HG02884 (cell line): ENCODE results near the gene CRYBB3.
"Not testable (repeated sequence)": the region's sequence is repeated elsewhere in the genome, so short reads cannot be mapped to it uniquely, and the experiment has no call there.

Experiments used
- ATAC-seq: cut with Tn5 transposase; IDR thresholded peaks from one replicate; pipeline ENCODE4 v1.9.1; 2021; ENCODE audit warnings: mild to moderate bottlenecking, moderate library complexity; ENCODE audit not compliant: unreplicated experiment

The CRYBB3 gene

DNA sequence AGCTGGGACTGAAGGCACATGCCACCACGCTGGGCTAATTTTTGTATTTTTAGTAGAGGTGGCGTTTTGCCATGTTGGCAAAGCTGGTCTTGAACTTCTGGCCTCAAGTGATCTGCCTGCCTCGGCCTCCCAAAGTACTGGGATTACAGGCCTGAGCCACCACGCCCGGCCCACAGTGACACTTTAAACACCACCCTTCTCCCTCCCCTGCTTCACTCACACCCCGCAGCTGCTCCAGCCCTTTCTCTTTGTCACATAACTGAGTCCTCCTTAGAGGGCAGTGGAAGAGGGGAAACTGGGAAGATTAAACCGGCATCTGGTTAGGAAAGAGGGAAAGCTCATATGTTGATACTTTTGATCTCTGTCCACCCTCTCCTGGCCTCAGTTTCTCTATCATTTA lies 4.9 kb downstream of the CRYBB3 start:
- not testable (repeated sequence) for ATAC-seq

DNA sequence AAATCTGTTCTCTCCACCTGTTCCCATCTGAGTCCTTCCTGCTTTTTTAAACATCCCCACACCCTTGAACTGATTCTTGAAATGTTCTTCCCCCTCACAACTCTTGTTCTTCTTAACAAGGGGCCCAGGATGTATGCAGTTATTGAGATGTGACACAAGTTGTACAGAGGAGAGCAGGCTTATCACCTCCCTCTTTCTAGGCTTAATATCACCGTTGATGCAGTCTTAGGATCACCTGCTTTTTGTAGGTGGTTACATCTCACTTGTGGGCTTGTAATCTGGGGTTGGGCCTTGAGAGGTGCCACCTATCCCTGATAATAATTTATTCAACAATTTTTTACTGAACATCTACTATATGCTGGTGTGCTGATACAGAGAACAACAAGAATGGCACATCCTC lies 6.2 kb downstream of the CRYBB3 start:
- ATAC-seq = no peak

DNA sequence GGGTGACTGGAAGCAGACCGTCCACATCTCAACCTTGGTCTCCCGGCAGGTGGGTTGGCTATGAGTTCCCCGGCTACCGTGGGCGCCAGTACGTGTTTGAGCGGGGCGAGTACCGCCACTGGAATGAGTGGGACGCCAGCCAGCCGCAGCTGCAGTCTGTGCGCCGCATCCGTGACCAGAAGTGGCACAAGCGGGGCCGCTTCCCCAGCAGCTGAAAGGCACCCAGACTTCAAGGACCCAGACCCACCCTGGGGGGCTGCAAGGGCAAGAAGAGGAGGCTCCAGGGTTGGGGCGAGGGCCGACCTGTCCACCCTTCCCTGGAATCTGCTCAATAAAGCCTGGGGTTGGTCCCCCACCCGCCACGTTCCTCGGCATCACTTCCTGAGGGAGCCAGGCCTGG lies 7.3 kb downstream of the CRYBB3 start:
- ATAC-seq = no peak

DNA sequence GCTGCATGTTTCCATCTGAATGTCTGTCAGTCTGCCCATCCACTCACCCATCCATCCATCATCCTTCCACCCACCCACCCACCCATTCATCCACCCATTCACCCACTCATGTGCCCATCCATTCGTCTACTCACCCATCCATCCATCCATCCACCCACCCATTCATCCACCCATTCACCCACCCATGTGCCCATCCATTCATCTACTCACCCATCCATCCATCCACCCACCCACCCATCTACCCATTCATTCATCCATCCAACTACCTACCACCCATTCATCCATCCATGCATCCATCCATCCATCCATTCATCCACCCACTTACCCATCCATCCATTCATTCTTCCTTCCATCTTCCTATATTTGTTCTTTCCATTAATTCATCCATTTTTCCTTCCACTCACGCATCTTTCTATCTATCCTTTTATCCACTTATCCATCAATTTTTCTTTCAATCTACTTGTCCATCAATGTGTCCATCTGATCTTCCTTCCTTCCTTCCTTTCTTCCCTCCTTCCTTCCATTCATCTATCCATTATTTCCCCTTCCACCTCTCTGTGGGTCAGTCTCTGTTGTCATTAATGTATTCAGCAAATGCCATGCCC lies 8.0 kb downstream of the CRYBB3 start:
- ATAC-seq = no peak

DNA sequence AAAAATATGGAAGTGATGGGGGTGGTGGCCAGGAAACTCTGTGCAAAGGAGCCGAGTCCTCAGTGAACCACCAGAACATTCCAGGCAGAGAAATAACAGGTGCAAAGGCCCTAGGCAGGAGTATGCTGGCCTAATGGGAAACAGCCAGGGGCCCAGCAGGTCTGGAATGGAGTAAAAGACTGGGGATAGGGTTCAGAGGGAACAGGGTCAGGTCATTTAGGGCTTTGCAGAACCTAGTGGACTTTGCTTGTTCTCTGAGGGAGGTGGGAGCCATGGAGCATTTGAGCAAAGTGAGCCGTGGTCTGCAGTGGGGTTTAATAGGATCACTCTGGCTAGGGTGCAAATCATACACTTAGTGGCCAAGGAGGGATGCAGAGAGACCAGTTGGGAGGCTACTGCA lies 8.7 kb downstream of the CRYBB3 start:
- ATAC-seq = no peak

DNA sequence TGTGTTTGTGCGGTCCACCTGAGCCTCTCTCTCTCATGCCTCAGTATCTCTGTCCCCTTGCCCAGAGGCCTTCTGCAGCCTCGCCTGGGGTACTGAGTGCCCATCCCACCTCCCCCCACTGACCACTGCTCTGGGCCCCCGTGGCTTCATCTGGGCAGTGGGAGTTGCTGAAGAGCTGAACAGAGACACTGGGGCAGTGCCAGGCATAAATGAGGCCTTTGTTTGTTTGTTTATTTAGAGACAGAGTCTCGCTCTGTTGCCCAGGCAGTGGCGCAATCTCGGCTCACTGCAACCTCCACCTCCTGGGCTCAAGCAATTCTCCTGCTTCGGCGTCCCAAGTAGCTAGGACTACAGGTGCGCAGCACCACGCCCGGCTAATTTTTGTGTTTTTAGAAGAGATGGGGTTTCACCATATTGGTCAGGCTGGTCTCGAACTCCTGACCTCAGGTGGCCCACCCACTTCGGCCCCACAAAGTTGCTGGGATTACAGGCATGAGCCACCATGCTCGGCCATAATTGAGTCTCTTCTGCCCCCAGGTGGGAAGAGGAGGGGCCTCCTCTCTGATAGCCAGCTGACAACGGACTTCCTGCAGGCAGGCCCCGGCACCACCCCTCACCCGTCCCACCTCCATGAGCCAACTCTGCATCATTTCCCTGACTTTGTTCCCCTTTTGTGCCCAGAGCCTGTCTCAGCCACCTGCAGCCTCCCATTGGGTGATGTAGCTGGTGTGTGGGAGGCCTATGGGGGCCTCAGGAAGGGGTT lies 9.3 kb downstream of the CRYBB3 start:
- ATAC-seq = no peak

DNA sequence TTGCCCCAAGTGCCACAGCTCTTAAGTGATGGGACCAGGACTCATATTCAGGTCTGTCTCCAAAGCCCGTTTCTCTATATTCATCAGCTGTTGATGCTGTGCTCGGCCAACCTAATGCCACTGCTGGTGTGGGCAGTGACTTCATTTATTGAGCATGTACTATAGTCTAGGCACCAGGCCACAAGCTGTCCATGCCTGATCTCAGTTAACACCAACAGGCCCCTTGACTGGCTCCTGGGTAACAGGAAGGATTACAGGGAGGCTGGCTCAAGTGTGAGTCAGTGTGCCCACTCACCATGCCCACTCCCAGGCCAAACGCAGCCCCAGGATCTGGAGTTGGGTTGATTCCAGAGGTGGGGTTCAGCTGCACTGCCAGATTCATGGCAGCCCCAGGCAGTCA lies 11.1 kb downstream of the CRYBB3 start:
- ATAC-seq = no peak

DNA sequence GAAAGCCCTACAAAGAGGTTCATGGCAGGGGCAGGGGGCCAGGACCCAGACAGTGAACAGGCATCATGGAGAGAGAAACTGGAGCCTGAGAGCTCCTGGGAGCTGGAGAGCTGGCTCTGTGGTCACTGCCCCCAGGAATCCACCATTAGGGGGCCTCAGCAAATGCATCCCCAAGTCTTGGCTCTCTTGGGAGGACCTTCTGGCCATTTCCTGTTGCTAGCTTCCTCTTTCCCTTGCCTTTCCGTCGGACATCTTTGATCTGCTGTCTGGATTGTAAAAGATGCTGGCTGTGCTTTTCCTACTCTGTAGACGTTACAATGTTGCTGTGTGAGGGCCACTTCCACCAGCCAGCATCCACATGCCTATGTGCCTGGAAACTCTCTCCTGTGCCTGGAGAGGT lies 12.7 kb downstream of the CRYBB3 start:
- ATAC-seq = no peak

DNA sequence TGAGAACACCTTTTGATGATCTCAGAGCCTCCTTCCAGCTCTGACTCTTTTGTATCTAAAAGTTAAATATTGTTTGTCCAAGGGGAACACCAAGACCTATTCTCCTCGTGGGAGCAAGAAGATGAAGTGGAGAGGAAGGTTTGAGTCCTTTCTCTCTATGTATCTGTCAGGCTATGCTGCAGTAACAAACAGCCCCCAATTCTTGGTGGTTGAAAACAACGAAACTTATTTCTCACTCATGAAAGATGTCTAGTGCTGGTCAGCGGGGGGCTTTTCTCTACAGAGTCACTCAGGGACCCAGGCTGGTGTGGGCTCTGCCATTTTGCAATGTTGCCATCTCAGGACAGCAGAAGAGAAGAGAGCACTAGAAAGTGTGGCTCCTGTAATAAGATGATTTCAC lies 13.6 kb downstream of the CRYBB3 start:
- no peak for ATAC-seq

DNA sequence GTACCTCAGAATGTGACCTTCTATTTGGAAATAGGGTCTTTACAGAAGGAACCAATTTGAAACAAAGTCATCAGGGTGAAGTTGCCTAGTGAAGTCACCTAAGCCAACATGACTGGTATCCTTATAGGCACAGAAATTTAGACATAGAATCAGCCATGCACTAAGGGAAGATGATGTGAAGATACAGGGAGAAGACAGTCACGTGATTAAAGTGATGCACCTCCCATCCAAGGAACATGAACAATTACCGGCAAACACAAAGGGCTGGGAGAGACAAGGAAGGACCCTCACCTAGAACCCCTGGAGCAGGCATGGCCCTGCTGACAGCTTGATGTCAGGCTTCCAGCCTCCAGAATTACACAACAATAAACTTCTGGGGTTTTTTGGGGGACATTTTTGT lies 16.6 kb downstream of the CRYBB3 start:
- ATAC-seq = no peak

DNA sequence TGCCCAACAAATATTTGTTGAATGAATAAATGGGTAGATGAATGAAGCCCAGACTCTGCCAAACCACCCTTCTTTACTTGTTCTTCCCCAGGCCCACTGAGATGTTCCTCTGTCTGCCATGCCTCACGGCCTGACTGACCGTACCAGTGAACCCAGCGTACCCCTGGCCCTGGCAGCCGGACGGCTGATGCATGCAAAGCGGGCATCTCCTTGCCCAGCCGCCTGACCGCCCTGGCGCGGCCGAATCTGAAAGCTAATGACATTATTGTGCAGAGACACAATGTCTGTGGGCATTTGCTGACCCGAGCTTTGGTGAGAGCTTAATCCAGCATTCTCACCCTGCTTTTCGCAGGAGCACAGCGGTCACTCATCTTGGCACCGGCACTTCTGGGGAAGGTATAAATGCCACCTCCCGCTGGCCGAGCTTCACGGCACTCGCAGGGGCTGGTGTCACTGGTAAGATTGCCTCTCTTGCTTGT lies 19.6 kb downstream of the CRYBB3 start, which contains the start of gene CRYBB2:
Gene CRYBB2, plus strand, starts transcription at position 429 of the 479 bp plus-strand sequence. CDS start 1,791 bp downstream, outside the sequence.
- no peak for ATAC-seq

DNA sequence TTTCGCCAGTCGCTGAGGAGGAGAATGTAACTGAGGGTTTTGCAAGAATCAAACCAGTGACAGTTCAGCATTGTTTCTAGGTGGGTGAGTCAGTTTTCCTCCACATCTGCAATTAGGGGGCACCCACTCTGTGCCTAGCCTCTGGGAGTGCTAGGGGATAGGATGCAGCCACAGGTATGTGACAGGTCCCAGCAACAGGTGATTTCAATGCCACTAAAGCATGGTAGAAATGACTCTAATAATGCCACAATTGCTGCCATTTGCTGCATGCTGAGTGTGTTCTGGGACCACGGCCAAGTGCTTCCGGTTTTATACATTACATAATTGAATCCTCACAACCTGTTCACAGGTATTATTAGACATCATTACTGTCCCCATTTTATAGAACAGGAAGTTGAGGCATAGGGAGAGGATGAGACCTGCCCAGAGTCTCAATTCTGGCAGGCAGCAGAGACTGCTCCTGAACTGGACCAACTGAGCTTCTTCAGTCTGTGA lies 20.3 kb downstream of the CRYBB3 start:
- no peak for ATAC-seq

DNA sequence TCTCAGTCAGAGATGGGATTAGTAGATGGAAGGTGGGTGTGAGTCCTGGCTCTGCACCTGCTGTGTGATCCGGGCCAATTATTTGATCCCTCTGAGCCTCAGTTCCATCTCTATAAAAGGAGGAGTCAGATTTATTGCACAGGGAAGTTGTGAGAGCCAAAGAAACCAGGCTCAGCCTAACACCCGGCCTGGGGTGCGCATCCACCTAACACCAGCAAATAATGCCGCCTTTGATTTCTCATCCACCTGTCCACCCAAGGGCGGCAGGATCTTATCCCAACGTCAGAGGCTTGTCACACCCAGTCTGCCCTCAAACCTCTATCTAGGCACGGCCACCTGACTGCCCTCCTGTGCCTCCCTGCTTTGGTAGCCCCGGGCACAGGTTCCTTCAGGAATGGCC lies 22.1 kb downstream of the CRYBB3 start:
- ATAC-seq = no peak

DNA sequence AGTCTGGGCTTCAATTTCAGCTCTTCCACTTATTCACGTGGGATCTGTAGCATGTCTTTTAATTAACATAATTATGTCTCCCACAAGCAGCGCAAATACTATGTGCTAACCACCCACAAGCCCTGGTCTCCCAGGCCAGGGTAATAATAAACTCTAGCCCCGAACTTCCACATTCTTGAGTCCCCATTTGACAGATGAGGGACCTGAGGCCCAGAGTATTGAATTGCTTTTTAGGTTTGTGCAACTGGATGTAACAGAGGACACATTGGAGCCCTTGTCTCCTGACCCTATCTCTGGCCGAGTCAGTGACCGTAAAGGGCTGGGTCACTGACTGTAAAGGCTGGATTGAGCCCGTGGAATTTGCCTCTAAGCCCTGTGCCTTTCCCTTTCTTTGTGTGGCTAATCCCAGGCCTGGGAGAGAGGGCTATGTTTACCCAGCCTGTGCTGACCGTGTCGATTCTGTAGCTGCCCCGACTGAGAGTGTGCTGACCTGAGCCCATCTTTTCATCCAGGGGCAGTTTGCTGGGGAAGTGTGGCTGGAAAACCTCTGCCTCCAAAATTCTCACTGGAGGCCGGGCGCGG lies 23.7 kb downstream of the CRYBB3 start:
- no peak for ATAC-seq

DNA sequence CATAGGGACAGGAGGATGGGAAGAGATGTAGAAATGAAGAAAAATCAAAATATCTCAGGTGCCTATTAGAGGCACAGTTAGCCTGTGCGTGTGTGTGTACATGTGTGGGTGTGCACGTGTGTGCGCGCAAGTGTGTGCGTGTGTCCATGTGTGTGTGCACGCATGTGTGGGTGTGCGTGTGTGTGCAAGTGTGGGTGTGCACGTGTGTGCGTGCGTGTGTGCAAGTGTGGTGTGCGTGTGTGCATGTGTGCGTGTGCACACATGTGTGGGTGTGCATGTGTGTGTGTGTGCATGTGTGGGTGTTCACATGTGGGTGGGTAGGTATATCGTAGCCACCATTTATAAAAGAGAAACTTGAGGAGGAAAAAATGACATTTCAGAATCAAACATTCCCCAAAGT lies 29.2 kb downstream of the CRYBB3 start:
- ATAC-seq = no peak

DNA sequence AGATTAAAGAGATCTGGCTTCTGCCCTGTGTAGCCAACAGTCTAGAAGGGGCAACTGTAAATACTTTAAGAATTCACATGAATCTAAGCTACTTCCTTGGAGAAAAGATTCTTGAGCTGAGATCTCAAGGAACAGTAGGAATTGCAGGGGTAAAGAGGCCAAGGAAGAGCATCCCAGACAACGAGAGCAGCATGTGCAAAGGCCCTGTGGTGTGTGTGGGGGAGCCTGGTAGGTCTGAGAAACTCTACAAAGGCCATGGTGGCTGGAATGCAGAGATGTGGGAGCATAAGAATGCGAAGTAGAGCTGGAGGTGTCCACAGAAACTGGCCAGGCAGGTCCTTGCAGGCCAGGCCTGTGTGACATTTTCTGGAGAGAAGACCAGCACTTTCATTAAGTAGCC lies 31.1 kb downstream of the CRYBB3 start:
- ATAC-seq = not testable (repeated sequence)

DNA sequence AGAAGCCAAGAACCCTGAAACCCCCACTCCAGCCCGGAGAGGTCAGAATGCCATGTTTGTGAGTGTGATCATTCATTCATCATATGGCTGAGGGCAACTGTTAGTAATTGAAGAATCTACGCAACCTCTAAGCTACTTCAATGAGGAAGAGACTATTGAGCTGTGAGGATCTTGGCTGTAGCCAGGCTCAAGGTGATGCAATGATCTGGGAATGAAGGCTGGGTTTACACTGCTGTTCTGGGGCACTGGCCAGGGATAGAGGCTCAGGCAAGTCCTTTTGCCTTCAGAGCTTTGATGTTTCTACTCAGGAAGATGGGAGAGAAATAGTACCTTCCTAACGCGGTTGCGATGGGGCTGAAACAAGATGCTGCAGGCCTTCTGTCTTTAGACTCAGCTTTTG lies 32.6 kb downstream of the CRYBB3 start:
- ATAC-seq = no peak

DNA sequence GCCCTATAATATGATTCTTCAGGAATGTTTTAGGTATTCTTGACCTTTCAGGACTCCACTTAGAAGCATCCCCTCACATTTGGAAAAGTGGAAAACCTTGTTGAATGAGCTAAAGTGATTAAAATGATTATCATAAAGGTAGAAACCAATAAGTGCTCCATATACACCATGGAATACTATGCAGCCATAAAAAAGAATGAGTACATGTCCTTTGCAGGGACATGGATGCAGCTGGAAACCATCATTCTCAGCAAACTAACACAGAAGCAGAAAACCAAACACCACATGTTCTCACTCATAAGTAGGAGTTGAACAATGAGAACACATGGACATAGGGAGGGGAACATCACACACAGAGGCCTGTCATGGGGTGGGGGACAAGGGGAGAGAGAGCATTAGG lies 34.0 kb downstream of the CRYBB3 start:
- ATAC-seq = not testable (repeated sequence)

DNA sequence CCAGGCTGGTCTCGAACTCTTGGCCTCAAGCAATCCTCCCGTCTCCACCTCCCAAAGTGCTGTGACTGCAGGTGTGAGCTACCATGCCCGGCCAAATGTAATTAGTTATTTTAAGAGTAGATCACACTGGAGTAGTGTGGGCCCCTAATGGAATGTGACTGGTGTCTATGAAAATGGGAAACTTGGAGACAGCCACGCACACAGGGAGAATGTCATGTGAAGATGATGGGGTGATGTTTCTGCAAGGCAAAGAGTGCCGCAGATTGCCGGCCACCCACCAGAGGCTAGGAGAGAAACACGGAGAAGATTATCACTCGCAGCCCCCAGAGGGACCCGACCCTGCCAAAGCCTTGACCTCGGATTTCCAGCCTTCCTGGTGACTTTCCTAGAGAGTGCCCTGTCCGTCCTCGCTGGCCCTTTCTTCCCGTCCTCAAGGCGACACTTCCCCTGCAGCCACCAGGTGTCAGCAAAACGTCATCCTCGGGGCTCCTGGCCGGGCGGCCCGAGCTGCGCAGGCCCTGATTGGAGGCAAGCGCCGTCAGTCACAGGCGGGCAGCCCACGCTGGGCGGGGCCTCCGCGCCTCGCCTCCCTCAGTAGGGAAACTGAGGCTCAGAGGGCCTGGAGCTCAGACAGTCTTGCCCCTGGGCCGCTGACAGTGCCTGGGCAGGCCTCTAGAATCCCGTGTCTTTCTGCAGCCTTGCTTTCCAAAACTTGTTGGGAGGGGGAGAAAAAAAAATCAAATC lies 36.1 kb downstream of the CRYBB3 start:
- no peak for ATAC-seq

DNA sequence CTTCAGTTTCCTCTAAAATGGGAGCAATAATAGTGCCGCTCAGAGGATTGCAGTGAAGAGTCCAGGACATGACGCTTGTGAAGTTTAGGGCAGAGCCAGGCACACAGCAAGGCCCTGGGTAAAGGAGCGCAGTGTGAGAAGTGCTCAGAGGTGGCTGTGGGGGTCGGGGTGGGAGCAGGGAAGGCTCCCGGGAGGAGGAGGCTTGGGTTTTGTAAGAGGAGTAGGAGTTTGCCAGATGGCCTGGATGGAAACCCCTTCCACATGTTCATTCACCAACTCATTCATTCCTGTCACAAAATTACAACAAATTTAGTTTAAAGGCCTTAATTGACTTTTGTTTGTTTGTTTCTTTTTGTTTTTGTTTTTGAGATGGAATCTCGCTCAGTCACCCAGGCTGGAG lies 36.8 kb downstream of the CRYBB3 start:
- no peak for ATAC-seq

DNA sequence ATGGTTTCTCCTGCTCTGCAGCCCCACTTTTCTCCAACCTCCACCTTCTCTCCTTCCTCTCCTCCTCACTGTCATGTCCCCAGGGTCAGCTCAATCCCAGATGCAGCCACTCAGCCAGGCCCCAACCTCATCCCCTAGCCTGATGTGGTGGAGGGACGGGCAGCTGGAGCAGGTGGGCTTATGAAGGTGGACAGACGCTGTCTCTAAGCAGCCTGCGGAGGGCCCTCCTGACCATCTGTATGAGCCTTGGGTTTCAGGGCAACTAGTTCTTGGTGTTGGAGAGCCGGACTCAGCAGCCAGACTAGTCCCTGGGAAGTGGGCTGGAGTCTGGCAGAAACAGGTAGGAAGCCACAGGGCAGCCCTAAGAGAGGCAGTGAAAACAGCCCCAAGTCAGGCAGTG lies 37.8 kb downstream of the CRYBB3 start:
- ATAC-seq = no peak
